HepG2 (cell line): ENCODE results near the gene RSPH4A. TPM values are rescaled to one million over a fixed set of nuclear protein-coding genes. Genes with fewer than 3 reads are reported as not detected.

Source experiments
- ATAC-seq: fragments of 200-7000 bp; cut with Tn5 transposase; 3 replicates; pipeline ENCODE4 v1.9.1; 2020; ENCODE audit warnings: mild to moderate bottlenecking, moderate library complexity
- BruUV-seq: library from RNA; stranded (reverse); fragments of 400-500 nt; replicated peaks from 2 replicates; lab custom pipeline; 2021; lab: Mats Ljungman, UMichigan
- CTCF ChIA-PET: fragments of 300-600 bp; formaldehyde crosslinking; extraction: SDS; loops from one replicate; lab custom pipeline; 2021; ENCODE audit warnings: low total read pairs, inconsistent platforms, low intra/inter-chr PET ratio; lab: Yijun Ruan, JAX
- POLR2A ChIA-PET: fragments of 350-600 bp; sonication (Branson Sonifier 250); formaldehyde crosslinking; loops from one replicate; lab custom pipeline; 2020; ENCODE audit warnings: antibody characterized with exemption, inconsistent platforms; lab: Yijun Ruan, JAX
- DNase-seq: peaks from one replicate; pipeline ENCODE4 v3.0.0-alpha.2; 2015; ENCODE audit warnings: low spot score
- FAIRE-seq: peaks from 3 replicates; lab custom pipeline; 2011; peaks lifted over from hg19 to GRCh38; lab: Jason Lieb, UNC
- H2AFZ ChIP-seq: one replicate; pipeline ENCODE4 v1.6.1; 2011; ENCODE audit warnings: low read length, inconsistent platforms
- H3K27ac ChIP-seq: fragments of 300-600 bp; 3 replicates; pipeline ENCODE4 v1.8.0; 2011; ENCODE audit warnings: mixed run types, mild to moderate bottlenecking, mixed read lengths, low read length, inconsistent platforms; ENCODE audit not compliant: insufficient read depth; ENCODE audit errors: extremely low read length
- H3K27me3 ChIP-seq, 2 experiments: fragments of 200-600 bp in 1 of 2; 2 replicates in 1 of 2; 3 replicates in 1 of 2; pipeline versions ENCODE4 v1.6.0 to v1.8.0; 2011; ENCODE audit warnings: low read length in 2 of 2, mild to moderate bottlenecking in 2 of 2, moderate library complexity in 2 of 2, inconsistent platforms in 1 of 2; ENCODE audit not compliant: insufficient read depth in 2 of 2, control insufficient read depth in 1 of 2
- H3K36me3 ChIP-seq, 2 experiments: fragments of 200-600 bp in 1 of 2; replicated peaks in 1 of 2; 2 replicates in 1 of 2; 3 replicates in 1 of 2; pipeline versions ENCODE4 v1.5.1 to v1.8.0; 2011; ENCODE audit warnings: low read length in 2 of 2, inconsistent platforms in 1 of 2; ENCODE audit not compliant: insufficient read depth in 2 of 2, control insufficient read depth in 1 of 2
- H3K4me1 ChIP-seq: 2 replicates; pipeline ENCODE4 v1.5.1; 2012; ENCODE audit warnings: low read length, inconsistent platforms; ENCODE audit not compliant: insufficient read depth
- H3K4me2 ChIP-seq: 2 replicates; pipeline ENCODE4 v1.6.0; 2011; ENCODE audit warnings: low read depth, low read length, inconsistent platforms
- H3K4me3 ChIP-seq, 3 experiments: fragments of 200-600 bp in 1 of 3; sonication (generic), shearing (Covaris generic) in 1 of 3; replicated peaks in 1 of 3; 2 replicates each; pipeline ENCODE4 v1.5.1; 2011 to 2016; ENCODE audit warnings: low read length in 3 of 3, inconsistent platforms in 2 of 3, low read depth in 2 of 3, mild to moderate bottlenecking in 2 of 3, control low read depth in 1 of 3, mixed read lengths in 1 of 3; ENCODE audit not compliant: insufficient read depth in 1 of 3
- H3K79me2 ChIP-seq: one replicate; pipeline ENCODE4 v1.6.1; 2011; ENCODE audit warnings: low read length, inconsistent platforms; ENCODE audit not compliant: insufficient read depth
- H3K9ac ChIP-seq: 2 replicates; pipeline ENCODE4 v1.6.0; 2011; ENCODE audit warnings: mild to moderate bottlenecking, low read depth, low read length, inconsistent platforms; ENCODE audit not compliant: insufficient read depth
- H3K9me3 ChIP-seq: 2 replicates; pipeline ENCODE4 v1.5.1; 2012; ENCODE audit warnings: mild to moderate bottlenecking, low read length
- H4K20me1 ChIP-seq: 2 replicates; pipeline ENCODE4 v1.6.0; 2011; ENCODE audit warnings: inconsistent platforms, mild to moderate bottlenecking, low read length, moderate library complexity; ENCODE audit not compliant: insufficient read depth
- ATF1 ChIP-seq: IDR thresholded peaks from 2 replicates; pipeline ENCODE4 v1.6.1; 2016; ENCODE audit warnings: mild to moderate bottlenecking, control low read depth
- FOSL1 ChIP-seq: sonication (generic); formaldehyde crosslinking; IDR thresholded peaks from 2 replicates; pipeline ENCODE4 v1.9.0; 2021; ENCODE audit warnings: missing genetic modification reagents, borderline replicate concordance
- JARID2 ChIP-seq: sonication (generic); formaldehyde crosslinking; IDR thresholded peaks from 2 replicates; pipeline ENCODE4 v1.8.1; 2023; ENCODE audit warnings: missing genetic modification reagents, inconsistent platforms; ENCODE audit not compliant: insufficient replicate concordance
- KLF11 ChIP-seq: IDR thresholded peaks from 2 replicates; pipeline ENCODE4 v1.6.1; 2016; ENCODE audit warnings: missing compliant biosample characterization
- MAFG ChIP-seq: sonication (generic); formaldehyde crosslinking; IDR thresholded peaks from 2 replicates; pipeline ENCODE4 v1.5.1; 2020; ENCODE audit warnings: mild to moderate bottlenecking, missing genetic modification reagents
- TAF15 ChIP-seq: fragments of 200-400 bp; formaldehyde crosslinking; IDR thresholded peaks from one replicate; pipeline ENCODE4 v1.6.1; 2018; ENCODE audit warnings: mild to moderate bottlenecking, low read depth, low read length; ENCODE audit not compliant: poor library complexity, severe bottlenecking
- ZC3H13 ChIP-seq: sonication (generic); formaldehyde crosslinking; IDR thresholded peaks from 2 replicates; pipeline ENCODE4 v1.8.1; 2023; ENCODE audit warnings: mild to moderate bottlenecking, missing genetic modification reagents, moderate library complexity
- ZC3H4 ChIP-seq: sonication (generic); formaldehyde crosslinking; IDR thresholded peaks from 2 replicates; pipeline ENCODE4 v1.4.0; 2020; ENCODE audit warnings: missing genetic modification reagents, borderline replicate concordance
- ZNF343 ChIP-seq: sonication (generic); formaldehyde crosslinking; IDR thresholded peaks from 2 replicates; pipeline ENCODE4 v1.4.0; 2020; ENCODE audit warnings: mild to moderate bottlenecking, missing genetic modification reagents
- ZNF484 ChIP-seq: sonication (generic); formaldehyde crosslinking; IDR thresholded peaks from 2 replicates; pipeline ENCODE4 v1.5.1; 2020; ENCODE audit warnings: mild to moderate bottlenecking, low read depth, missing genetic modification reagents, borderline replicate concordance
- ZNF652 ChIP-seq: IDR thresholded peaks from 2 replicates; pipeline ENCODE4 v1.6.1; 2016; ENCODE audit warnings: low read depth, borderline replicate concordance
- in situ Hi-C: cut with HindIII; loops from 2 replicates; pipeline ENCODE4 v1.10.0; 2017; ENCODE audit warnings: low pct_unique_long_range_greater_than_20kb; ENCODE audit not compliant: extremely low pct_ligation_motif_present
- intact Hi-C: fragments of 100-400 bp; cut with micrococcal nuclease; formaldehyde crosslinking; loops from one replicate; pipeline ENCODE4 v1.10.0; 2022; ENCODE audit not compliant: unreplicated experiment
- polyA plus RNA-seq, 8 experiments: library from polyadenylated mRNA; depleted of rRNA in 3 of 8; stranded (reverse) in 7 of 8; unstranded in 1 of 8; fragments of >200 nt; fragmentation: Illumina TruSeq in 4 of 8; extraction: Trizol in 4 of 8; gene quantifications; 2 replicates each; pipeline versions ENCODE4 v1.2.1 to v1.2.3, GENCODE V29; 2011 to 2016; ENCODE audit warnings: low read depth in 4 of 8, missing spikeins in 1 of 8, mixed read lengths in 1 of 8; ENCODE audit not compliant: insufficient read depth in 1 of 8
- total RNA-seq, 5 experiments: library from RNA; depleted of rRNA; stranded (reverse); fragments of >200 nt; fragmentation: Illumina TruSeq; extraction: Trizol; gene quantifications; 2 replicates each; pipeline ENCODE4 v1.2.3, GENCODE V29; 2016; ENCODE audit warnings: low read depth in 1 of 5
- TF ChIP-seq, protein P1 (sequence below): sonication (generic); formaldehyde crosslinking; IDR thresholded peaks from 2 replicates; pipeline ENCODE4 v1.4.0; 2020; ENCODE audit warnings: missing genetic modification reagents
- TF ChIP-seq, protein P2 (sequence below): IDR thresholded peaks from 2 replicates; pipeline ENCODE4 v1.6.1; 2016; ENCODE audit warnings: mild to moderate bottlenecking, missing biosample characterization, missing genetic modification reagents
- TF ChIP-seq, protein P3 (sequence below): fragments of 450-650 bp; IDR thresholded peaks from 2 replicates; pipeline ENCODE4 v1.6.1; 2017; ENCODE audit warnings: mild to moderate bottlenecking

RSPH4A gene
- total and polyA plus RNA-seq, 2 of the 13 experiments (the other 11 are each of a cell fraction or from before 2014, with no cell fraction given): 0.24 to 0.40 TPM

DNA sequence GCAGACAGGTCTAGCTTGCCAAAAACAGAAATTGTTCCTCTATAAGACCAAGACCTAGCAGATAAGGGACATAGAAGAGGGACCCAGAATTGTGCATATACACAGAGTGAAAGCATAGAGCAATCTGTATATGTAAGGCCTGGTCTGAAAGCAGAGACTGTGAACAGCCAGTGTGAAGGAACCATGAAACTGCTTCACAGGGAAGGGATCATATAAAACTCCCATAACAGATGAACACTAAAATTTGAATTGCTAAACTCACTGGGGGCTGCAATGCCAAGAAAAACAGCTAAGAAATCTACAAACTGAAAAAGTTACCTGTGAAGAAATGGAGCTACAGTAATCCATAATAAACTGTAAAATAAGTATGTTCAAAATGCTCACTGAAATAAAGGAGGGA, 45.3 kb downstream of the RSPH4A start:
- Histone ChIP-seq H3K9ac (no peak overlapping the region), H3K4me2 (no peak overlapping the region), H2AFZ (no peak overlapping the region), H3K36me3 (peaks cover 0 to 28% of the 10 kb centered on the region in 2 experiments), H4K20me1 (no peaks in the 10 kb centered on the region), H3K4me3 (no peak overlapping the region), H3K9me3 (no peaks in the 10 kb centered on the region), H3K79me2 (peaks cover 57% of the 10 kb centered on the region), H3K27me3 (no peaks in the 10 kb centered on the region), H3K27ac (no peak overlapping the region), H3K4me1 (peaks cover 46% of the 10 kb centered on the region)
- ATAC-seq: no peak
- POLR2A ChIA-PET: no interaction called here
- no TSS peak for BruUV-seq
- in situ Hi-C loops: loop anchor here (25.0 kb wide), 1 partner anchor 374 kb away; the partner anchor contains the start of gene TSPYL1
- CTCF ChIA-PET: no interaction called here
- FAIRE-seq: no peak
- no peak for DNase-seq
- TF ChIP-seq KLF11 (CRISPR knock-in tag) (no peak), ZNF343 (CRISPR knock-in tag) (no peak), ZC3H13 (CRISPR knock-in tag) (no peak), FOSL1 (CRISPR knock-in tag) (no peak), ZNF484 (CRISPR knock-in tag) (no peak), ZC3H4 (CRISPR knock-in tag) (no peak), ZNF652 (CRISPR knock-in tag) (no peak), ATF1 (no peak), TAF15 (no peak), MAFG (CRISPR knock-in tag) (no peak), JARID2 (CRISPR knock-in tag) (no peak)
- TF ChIP-seq, protein P1, sequence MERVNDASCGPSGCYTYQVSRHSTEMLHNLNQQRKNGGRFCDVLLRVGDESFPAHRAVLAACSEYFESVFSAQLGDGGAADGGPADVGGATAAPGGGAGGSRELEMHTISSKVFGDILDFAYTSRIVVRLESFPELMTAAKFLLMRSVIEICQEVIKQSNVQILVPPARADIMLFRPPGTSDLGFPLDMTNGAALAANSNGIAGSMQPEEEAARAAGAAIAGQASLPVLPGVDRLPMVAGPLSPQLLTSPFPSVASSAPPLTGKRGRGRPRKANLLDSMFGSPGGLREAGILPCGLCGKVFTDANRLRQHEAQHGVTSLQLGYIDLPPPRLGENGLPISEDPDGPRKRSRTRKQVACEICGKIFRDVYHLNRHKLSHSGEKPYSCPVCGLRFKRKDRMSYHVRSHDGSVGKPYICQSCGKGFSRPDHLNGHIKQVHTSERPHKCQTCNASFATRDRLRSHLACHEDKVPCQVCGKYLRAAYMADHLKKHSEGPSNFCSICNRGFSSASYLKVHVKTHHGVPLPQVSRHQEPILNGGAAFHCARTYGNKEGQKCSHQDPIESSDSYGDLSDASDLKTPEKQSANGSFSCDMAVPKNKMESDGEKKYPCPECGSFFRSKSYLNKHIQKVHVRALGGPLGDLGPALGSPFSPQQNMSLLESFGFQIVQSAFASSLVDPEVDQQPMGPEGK (CRISPR knock-in tag): no peak
- TF ChIP-seq, protein P2, sequence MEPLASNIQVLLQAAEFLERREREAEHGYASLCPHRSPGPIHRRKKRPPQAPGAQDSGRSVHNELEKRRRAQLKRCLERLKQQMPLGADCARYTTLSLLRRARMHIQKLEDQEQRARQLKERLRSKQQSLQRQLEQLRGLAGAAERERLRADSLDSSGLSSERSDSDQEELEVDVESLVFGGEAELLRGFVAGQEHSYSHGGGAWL: no peak
- TF ChIP-seq, protein P3, sequence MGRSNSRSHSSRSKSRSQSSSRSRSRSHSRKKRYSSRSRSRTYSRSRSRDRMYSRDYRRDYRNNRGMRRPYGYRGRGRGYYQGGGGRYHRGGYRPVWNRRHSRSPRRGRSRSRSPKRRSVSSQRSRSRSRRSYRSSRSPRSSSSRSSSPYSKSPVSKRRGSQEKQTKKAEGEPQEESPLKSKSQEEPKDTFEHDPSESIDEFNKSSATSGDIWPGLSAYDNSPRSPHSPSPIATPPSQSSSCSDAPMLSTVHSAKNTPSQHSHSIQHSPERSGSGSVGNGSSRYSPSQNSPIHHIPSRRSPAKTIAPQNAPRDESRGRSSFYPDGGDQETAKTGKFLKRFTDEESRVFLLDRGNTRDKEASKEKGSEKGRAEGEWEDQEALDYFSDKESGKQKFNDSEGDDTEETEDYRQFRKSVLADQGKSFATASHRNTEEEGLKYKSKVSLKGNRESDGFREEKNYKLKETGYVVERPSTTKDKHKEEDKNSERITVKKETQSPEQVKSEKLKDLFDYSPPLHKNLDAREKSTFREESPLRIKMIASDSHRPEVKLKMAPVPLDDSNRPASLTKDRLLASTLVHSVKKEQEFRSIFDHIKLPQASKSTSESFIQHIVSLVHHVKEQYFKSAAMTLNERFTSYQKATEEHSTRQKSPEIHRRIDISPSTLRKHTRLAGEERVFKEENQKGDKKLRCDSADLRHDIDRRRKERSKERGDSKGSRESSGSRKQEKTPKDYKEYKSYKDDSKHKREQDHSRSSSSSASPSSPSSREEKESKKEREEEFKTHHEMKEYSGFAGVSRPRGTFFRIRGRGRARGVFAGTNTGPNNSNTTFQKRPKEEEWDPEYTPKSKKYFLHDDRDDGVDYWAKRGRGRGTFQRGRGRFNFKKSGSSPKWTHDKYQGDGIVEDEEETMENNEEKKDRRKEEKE: no peak
- intact Hi-C loops: no loop called here
